Ovary (tissue), 9 donors: Measurements from ENCODE around the gene F9. TPM values are rescaled to one million over a fixed set of nuclear protein-coding genes. Genes with fewer than 3 reads are reported as not detected.

ENCODE experiments used
- DNase-seq, 5 donors: peaks; one replicate each; pipeline ENCODE4 v3.0.0-alpha.2; 2019 to 2020
- H3K27ac ChIP-seq, 2 donors: fragments of 200-600 bp; one replicate each; pipeline versions ENCODE4 v1.5.1 to v1.8.0; 2019 to 2022
- H3K27me3 ChIP-seq: fragments of 200-600 bp; one replicate; pipeline ENCODE4 v1.8.0; 2022
- H3K36me3 ChIP-seq: fragments of 200-600 bp; sonication (generic); one replicate; pipeline ENCODE4 v1.5.1; 2019
- H3K4me1 ChIP-seq: one replicate; pipeline ENCODE4 v1.8.1; 2013; ENCODE audit warnings: mild to moderate bottlenecking, moderate library complexity; ENCODE audit not compliant: insufficient read depth
- H3K4me3 ChIP-seq: fragments of 200-600 bp; sonication (generic); one replicate; pipeline ENCODE4 v1.5.1; 2017
- H3K9me3 ChIP-seq, 2 donors: fragments of 200-600 bp in 1 of 2; sonication (generic) in 1 of 2; one replicate each; pipeline versions ENCODE4 v1.5.1 to v1.8.1; 2013 to 2019; ENCODE audit warnings: mild to moderate bottlenecking in 1 of 2, moderate library complexity in 1 of 2
- EP300 ChIP-seq: sonication (generic); formaldehyde crosslinking; IDR thresholded peaks from one replicate; pipeline ENCODE4 v1.6.1; 2017; ENCODE audit warnings: antibody characterized with exemption
- POLR2A ChIP-seq: fragments of 450-650 bp; IDR thresholded peaks from one replicate; pipeline ENCODE4 v1.6.1; 2017; ENCODE audit warnings: antibody characterized with exemption, mild to moderate bottlenecking, moderate library complexity
- WGBS, 3 donors: extraction: QIAGEN DNeasy Blood & Tissue Kit in 1 of 3; methylation state at CpG; one replicate each; pipeline versions ENCODE4 v1.1.5 to v1.1.7; 2013 to 2017; 5-methylcytosine and 5-hydroxymethylcytosine counted together
- intact Hi-C, 4 donors: fragments of 100-400 bp; cut with DNase I; formaldehyde crosslinking; loops; one replicate each; pipeline versions ENCODE4 v1.11.0 to v1.15.1; 2022 to 2023
- polyA plus RNA-seq, 2 donors: library from polyadenylated mRNA; stranded (reverse); fragments of 200-250 nt in 1 of 2; fragments of 350-450 nt in 1 of 2; fragmentation: Illumina TruSeq in 1 of 2; extraction: RNeasy Lipid Tissue Mini Kit (QIAGEN cat#74804) in 1 of 2; gene quantifications; one replicate each; pipeline ENCODE4 v1.2.3, GENCODE V29; 2013 to 2014
- total RNA-seq, 7 donors: library from RNA; depleted of rRNA in 2 of 7; stranded (reverse); fragments of >200 nt in 2 of 7; fragmentation: NEBNext Ultra II Directional in 3 of 7; extraction: Animal tissue kit (Norgen Biotek cat#: 25700) in 3 of 7; gene quantifications; one replicate each; pipeline versions ENCODE4 v1.1.0 to v1.2.4, GENCODE V29; 2016 to 2023
- TF ChIP-seq, protein P1 (sequence below), 3 donors: fragments of 450-650 bp in 2 of 3; fragments of 200-600 bp in 1 of 3; IDR thresholded peaks; one replicate each; pipeline versions ENCODE4 v1.5.1 to v1.8.0; 2016 to 2022; ENCODE audit warnings: antibody characterized with exemption in 3 of 3, mild to moderate bottlenecking in 1 of 3
- donor health status: DM: no; HTN: no; CAD: no; lungs with moderate emphysema.
- donor health status: DM: no; HTN: no; CAD: no.
- donor health status: Bipolar disorder and iron deficiency.
- donor health status: DM: yes; HTN: yes; CAD: no.
- donor health status: DM: no; HTN: no; CAD: no.
- donor health status: DM: yes; HTN: yes; CAD: no.

Gene F9
- total and polyA plus RNA-seq, 9 donors = 0.10 to 0.20 TPM; not detected in 7

DNA sequence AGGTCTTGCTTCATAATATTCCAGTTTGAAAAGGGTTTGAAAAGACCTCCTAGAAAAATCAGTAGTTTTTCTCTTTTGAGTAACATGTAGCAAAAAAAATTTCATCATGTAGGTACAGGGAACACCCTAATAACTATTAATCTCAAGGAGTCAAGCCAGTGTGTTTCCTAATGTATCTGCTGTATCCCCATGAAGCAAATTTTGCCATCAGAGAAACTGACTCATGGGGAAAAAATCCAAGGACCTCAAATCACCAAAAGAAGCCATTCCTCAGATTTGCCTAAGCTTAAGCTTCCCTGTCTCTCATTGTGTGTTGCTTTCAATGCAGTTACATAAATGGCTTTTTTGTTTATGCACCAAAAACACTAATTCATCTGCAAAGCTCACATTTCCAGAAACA lies 29.7 kb downstream of the F9 start:
- intact Hi-C loops = no loop called here
- Histone ChIP-seq H3K27me3 (no peaks in the 10 kb centered on the region), H3K4me1 (no peaks in the 10 kb centered on the region), H3K36me3 (no peaks in the 10 kb centered on the region), H3K27ac (no peak overlapping the region), H3K9me3 (no peaks in the 10 kb centered on the region), H3K4me3 (no peak overlapping the region)
- TF ChIP-seq POLR2A (no peak), EP300 (no peak)
- TF ChIP-seq, protein P1, sequence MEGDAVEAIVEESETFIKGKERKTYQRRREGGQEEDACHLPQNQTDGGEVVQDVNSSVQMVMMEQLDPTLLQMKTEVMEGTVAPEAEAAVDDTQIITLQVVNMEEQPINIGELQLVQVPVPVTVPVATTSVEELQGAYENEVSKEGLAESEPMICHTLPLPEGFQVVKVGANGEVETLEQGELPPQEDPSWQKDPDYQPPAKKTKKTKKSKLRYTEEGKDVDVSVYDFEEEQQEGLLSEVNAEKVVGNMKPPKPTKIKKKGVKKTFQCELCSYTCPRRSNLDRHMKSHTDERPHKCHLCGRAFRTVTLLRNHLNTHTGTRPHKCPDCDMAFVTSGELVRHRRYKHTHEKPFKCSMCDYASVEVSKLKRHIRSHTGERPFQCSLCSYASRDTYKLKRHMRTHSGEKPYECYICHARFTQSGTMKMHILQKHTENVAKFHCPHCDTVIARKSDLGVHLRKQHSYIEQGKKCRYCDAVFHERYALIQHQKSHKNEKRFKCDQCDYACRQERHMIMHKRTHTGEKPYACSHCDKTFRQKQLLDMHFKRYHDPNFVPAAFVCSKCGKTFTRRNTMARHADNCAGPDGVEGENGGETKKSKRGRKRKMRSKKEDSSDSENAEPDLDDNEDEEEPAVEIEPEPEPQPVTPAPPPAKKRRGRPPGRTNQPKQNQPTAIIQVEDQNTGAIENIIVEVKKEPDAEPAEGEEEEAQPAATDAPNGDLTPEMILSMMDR (IDR thresholded peaks at IDR 0.05) = no peak
- DNase-seq = no peak

DNA sequence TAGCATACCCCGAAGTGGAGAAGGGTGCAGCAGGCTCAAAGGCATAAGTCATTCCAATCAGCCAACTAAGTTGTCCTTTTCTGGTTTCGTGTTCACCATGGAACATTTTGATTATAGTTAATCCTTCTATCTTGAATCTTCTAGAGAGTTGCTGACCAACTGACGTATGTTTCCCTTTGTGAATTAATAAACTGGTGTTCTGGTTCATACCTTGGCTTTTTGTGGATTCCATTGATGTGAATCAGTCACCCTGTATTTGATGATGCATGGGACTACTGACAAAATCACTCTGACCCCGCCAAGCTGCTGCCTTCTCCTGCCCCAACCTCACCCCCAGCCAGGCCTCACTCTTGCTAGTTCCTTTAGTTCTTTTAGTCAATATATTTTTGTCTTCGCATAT lies 32.7 kb downstream of the F9 start:
- no peak overlapping the region for H3K27ac ChIP-seq

DNA sequence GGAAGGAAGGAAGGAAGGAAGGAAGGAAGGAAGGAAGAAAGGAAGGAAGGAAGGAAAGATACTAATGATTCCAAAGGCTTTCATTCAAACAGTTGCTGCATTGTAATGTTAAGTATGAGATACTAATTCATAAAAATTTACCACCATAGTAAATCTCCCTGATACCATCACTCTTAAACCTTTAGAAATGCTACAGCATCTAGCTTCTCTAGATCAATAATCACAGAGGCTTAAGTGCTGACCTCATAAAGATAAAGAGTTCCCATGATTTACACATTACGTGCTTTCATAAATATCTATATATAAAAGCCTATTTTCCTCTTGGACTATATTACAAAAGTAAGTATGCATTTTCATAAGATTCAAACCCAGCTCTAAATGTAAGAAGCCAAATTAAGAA lies 36.4 kb downstream of the F9 start:
- no peaks in the 10 kb centered on the region for H3K9me3 ChIP-seq
- H3K4me1 ChIP-seq = no peaks in the 10 kb centered on the region
- intact Hi-C loops = no loop called here
- 74 to 85% (median 77%) methylated on average over 1 of the region's 1 CpG for WGBS, 3 donors
- DNase-seq = no peak
- no peaks in the 10 kb centered on the region for H3K36me3 ChIP-seq
- no peak overlapping the region for H3K4me3 ChIP-seq
- no peak overlapping the region for H3K27ac ChIP-seq
- H3K27me3 ChIP-seq = no peaks in the 10 kb centered on the region
- TF ChIP-seq, protein P1 (IDR thresholded peaks at IDR 0.05) = no peak
- no peak for TF ChIP-seq EP300
- no peak for TF ChIP-seq POLR2A

More for the DNA sequence above, 32.7 kb downstream of the F9 start:
- TF ChIP-seq, protein P1 (IDR thresholded peaks at IDR 0.05) = no peak
- TF ChIP-seq EP300 = no peak
- no peak for TF ChIP-seq POLR2A
- WGBS, 3 donors = 63 to 75% (median 67%) methylated on average over 5 of the region's 5 CpGs
- Histone ChIP-seq H3K27me3 (no peaks in the 10 kb centered on the region), H3K9me3 (no peaks in the 10 kb centered on the region), H3K36me3 (no peaks in the 10 kb centered on the region), H3K4me3 (no peak overlapping the region), H3K4me1 (no peaks in the 10 kb centered on the region)
- no peak for DNase-seq
- intact Hi-C loops = no loop called here

DNA sequence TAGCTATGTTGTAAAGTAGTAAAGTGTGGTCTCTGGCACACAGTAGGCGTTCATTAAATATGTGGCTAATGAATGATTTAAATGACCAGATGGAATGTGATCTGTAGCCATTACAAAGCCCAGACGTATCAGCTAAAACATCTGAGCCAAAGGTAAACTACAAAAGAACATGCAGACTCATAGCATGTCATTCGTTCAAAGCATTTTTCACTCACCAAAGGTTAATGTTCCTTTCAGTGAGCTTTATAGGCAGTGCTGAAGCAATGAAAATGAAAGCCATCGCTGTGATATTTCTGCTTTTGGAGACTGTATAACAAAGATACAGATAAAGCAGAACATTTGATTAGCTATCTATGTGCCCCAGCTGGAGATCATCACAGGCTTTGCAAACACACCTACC lies 50.5 kb downstream of the F9 start:
- TF ChIP-seq POLR2A = no peak
- no peak for TF ChIP-seq EP300
- TF ChIP-seq, protein P1 (IDR thresholded peaks at IDR 0.05) = no peak
- DNase-seq = no peak
- no peak overlapping the region for H3K27ac ChIP-seq
- no peaks in the 10 kb centered on the region for H3K27me3 ChIP-seq
- H3K36me3 ChIP-seq = no peaks in the 10 kb centered on the region
- H3K4me3 ChIP-seq = no peak overlapping the region
- WGBS, 3 donors = 31 to 39% (median 39%) methylated on average over 4 of the region's 4 CpGs
- no peaks in the 10 kb centered on the region for H3K4me1 ChIP-seq
- no peaks in the 10 kb centered on the region for H3K9me3 ChIP-seq
- intact Hi-C loops = no loop called here

DNA sequence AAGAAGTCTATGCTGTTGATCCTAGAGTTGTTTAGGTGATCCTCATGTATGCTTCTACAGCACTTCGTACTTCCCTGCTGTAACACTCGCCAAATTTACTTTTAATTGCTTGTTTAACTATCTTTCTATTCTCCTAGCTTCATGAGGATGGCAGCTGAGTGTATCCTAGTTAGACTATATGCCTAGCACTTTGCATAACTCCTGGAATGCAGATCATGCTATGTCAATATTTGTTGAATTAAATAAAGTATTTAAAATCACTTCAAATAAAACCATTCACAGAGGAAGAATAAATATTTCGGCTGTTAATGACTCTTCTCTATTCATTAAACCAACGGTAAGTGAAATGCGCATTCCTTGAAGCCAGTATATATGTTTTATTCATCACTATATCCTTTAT lies 55.1 kb downstream of the F9 start:
- H3K4me3 ChIP-seq = no peak overlapping the region
- no peaks in the 10 kb centered on the region for H3K36me3 ChIP-seq
- TF ChIP-seq POLR2A (no peak), EP300 (no peak)
- TF ChIP-seq, protein P1 (IDR thresholded peaks at IDR 0.05) = no peak
- no peaks in the 10 kb centered on the region for H3K9me3 ChIP-seq
- no peaks in the 10 kb centered on the region for H3K27me3 ChIP-seq
- no peaks in the 10 kb centered on the region for H3K4me1 ChIP-seq
- no peak for DNase-seq
- intact Hi-C loops = no loop called here
- no peak overlapping the region for H3K27ac ChIP-seq
- 71 to 74% (median 71%) methylated on average over 5 of the region's 5 CpGs for WGBS, 3 donors
